IMR-90 (cell line): ENCODE data around the gene ANO8. TPM values are rescaled to one million over a fixed set of nuclear protein-coding genes. Genes with fewer than 3 reads are reported as not detected.
A peak's percentile ranks its signal among the peaks of the same experiment; 100 is the strongest.

Experiments
- ATAC-seq: fragments of 200-7000 bp; cut with Tn5 transposase; 2 replicates; pipeline ENCODE4 v1.9.1; 2020; ENCODE audit warnings: low read depth, mild to moderate bottlenecking, moderate library complexity
- BruUV-seq: library from RNA; stranded (reverse); fragments of 400-500 nt; replicated peaks from 2 replicates; lab custom pipeline; 2021; lab: Mats Ljungman, UMichigan
- CTCF ChIA-PET: fragments of 300-600 bp; formaldehyde crosslinking; extraction: SDS; loops from one replicate; lab custom pipeline; 2021; ENCODE audit warnings: antibody characterized with exemption; lab: Yijun Ruan, JAX
- POLR2A ChIA-PET: fragments of 300-600 bp; sonication (Branson Sonifier 250); formaldehyde crosslinking; loops from one replicate; lab custom pipeline; 2022; ENCODE audit warnings: antibody characterized with exemption; ENCODE audit not compliant: unreplicated experiment; lab: Charles Lee
- DNase-seq: peaks from one replicate; pipeline ENCODE4 v3.0.0; 2013
- H2AFZ ChIP-seq: replicated peaks from 2 replicates; pipeline ENCODE3; 2013; ENCODE audit warnings: low read length, mild to moderate bottlenecking; ENCODE audit not compliant: poor library complexity
- H2AK5ac ChIP-seq: 2 replicates; pipeline ENCODE4 v1.6.1; 2013; ENCODE audit warnings: low read depth, low read length, inconsistent platforms
- H2AK9ac ChIP-seq: replicated peaks from 2 replicates; pipeline ENCODE3; 2013; ENCODE audit warnings: mild to moderate bottlenecking, low read depth, low read length, moderate library complexity; ENCODE audit not compliant: poor library complexity
- H2BK120ac ChIP-seq: 2 replicates; pipeline ENCODE4 v1.6.1; 2013; ENCODE audit warnings: low read depth, low read length, inconsistent platforms
- H2BK15ac ChIP-seq: 3 replicates; pipeline ENCODE4 v1.6.1; 2013; ENCODE audit warnings: low read depth, low read length, inconsistent platforms
- H2BK20ac ChIP-seq: 2 replicates; pipeline ENCODE4 v1.6.1; 2013; ENCODE audit warnings: low read depth, mild to moderate bottlenecking, inconsistent platforms, low read length, moderate library complexity
- H2BK5ac ChIP-seq: 2 replicates; pipeline ENCODE4 v1.6.1; 2013; ENCODE audit warnings: mild to moderate bottlenecking, low read depth, low read length, inconsistent platforms; ENCODE audit not compliant: poor library complexity, severe bottlenecking
- H3K14ac ChIP-seq: replicated peaks from 2 replicates; pipeline ENCODE4 v1.6.1; 2013; ENCODE audit warnings: low read depth, low read length, inconsistent platforms
- H3K18ac ChIP-seq: 2 replicates; pipeline ENCODE4 v1.6.1; 2013; ENCODE audit warnings: low read depth, low read length, control low read depth
- H3K23ac ChIP-seq: 2 replicates; pipeline ENCODE4 v1.6.1; 2013; ENCODE audit warnings: low read depth, low read length, inconsistent platforms
- H3K27ac ChIP-seq: 2 replicates; pipeline ENCODE4 v1.5.1; 2013; ENCODE audit warnings: mild to moderate bottlenecking, control low read depth, low read length; ENCODE audit not compliant: insufficient read depth
- H3K27me3 ChIP-seq: 2 replicates; pipeline ENCODE4 v1.6.1; 2013; ENCODE audit warnings: low read length; ENCODE audit not compliant: control insufficient read depth, insufficient read depth
- H3K36me3 ChIP-seq: 2 replicates; pipeline ENCODE4 v1.6.1; 2013; ENCODE audit warnings: low read length, mixed read lengths; ENCODE audit not compliant: control insufficient read depth, insufficient read depth
- H3K4ac ChIP-seq: 2 replicates; pipeline ENCODE4 v1.6.1; 2013; ENCODE audit warnings: low read depth, low read length, inconsistent platforms
- H3K4me1 ChIP-seq: 2 replicates; pipeline ENCODE4 v1.6.1; 2013; ENCODE audit warnings: low read length, mixed read lengths; ENCODE audit not compliant: control insufficient read depth, insufficient read depth
- H3K4me2 ChIP-seq: 2 replicates; pipeline ENCODE4 v1.6.1; 2013; ENCODE audit warnings: low read depth, mild to moderate bottlenecking, control low read depth, low read length, moderate library complexity
- H3K4me3 ChIP-seq: 2 replicates; pipeline ENCODE4 v1.5.1; 2013; ENCODE audit warnings: low read depth, mild to moderate bottlenecking, control low read depth, low read length, moderate library complexity; ENCODE audit not compliant: insufficient read depth
- H3K56ac ChIP-seq: 2 replicates; pipeline ENCODE4 v1.6.1; 2013; ENCODE audit warnings: low read length, inconsistent platforms; ENCODE audit not compliant: insufficient read depth; ENCODE audit errors: extremely low read depth
- H3K79me1 ChIP-seq, 2 experiments: 2 replicates each; pipeline ENCODE4 v1.6.1; 2013; ENCODE audit warnings: low read length in 2 of 2, inconsistent platforms in 1 of 2, low read depth in 1 of 2
- H3K9ac ChIP-seq: 2 replicates; pipeline ENCODE4 v1.6.1; 2013; ENCODE audit warnings: low read depth, low read length, control low read depth
- H3K9me1 ChIP-seq: 2 replicates; pipeline ENCODE4 v1.6.1; 2013; ENCODE audit warnings: low read length, inconsistent platforms; ENCODE audit not compliant: insufficient read depth
- H3K9me3 ChIP-seq: 2 replicates; pipeline ENCODE4 v1.6.1; 2013; ENCODE audit warnings: low read length; ENCODE audit not compliant: control insufficient read depth, insufficient read depth
- H4K20me1 ChIP-seq: 2 replicates; pipeline ENCODE4 v1.6.1; 2013; ENCODE audit warnings: low read length, inconsistent platforms; ENCODE audit not compliant: insufficient read depth
- H4K5ac ChIP-seq: 2 replicates; pipeline ENCODE4 v1.6.1; 2013; ENCODE audit warnings: mild to moderate bottlenecking, low read depth, low read length, control low read depth
- H4K8ac ChIP-seq, 2 experiments: 2 replicates each; pipeline ENCODE4 v1.6.1; 2013; ENCODE audit warnings: low read depth in 2 of 2, low read length in 2 of 2, control low read depth in 1 of 2, inconsistent platforms in 1 of 2
- H4K91ac ChIP-seq: 2 replicates; pipeline ENCODE4 v1.6.1; 2013; ENCODE audit warnings: low read depth, low read length, inconsistent platforms; ENCODE audit not compliant: insufficient read depth
- BHLHE40 ChIP-seq: fragments of 150-350 bp; IDR thresholded peaks from 2 replicates; pipeline ENCODE4 v1.6.1; 2016; ENCODE audit warnings: mild to moderate bottlenecking, low read depth, low read length
- CEBPB ChIP-seq: IDR thresholded peaks from 2 replicates; pipeline ENCODE4 v1.6.1; 2012; ENCODE audit warnings: low read depth, low read length, improper control_type of control experiment
- FOS ChIP-seq: fragments of 150-350 bp; IDR thresholded peaks from 2 replicates; pipeline ENCODE4 v1.6.1; 2016; ENCODE audit warnings: low read depth, low read length
- MAFK ChIP-seq: IDR thresholded peaks from 2 replicates; pipeline ENCODE4 v1.6.1; 2012; ENCODE audit warnings: low read depth, low read length, improper control_type of control experiment
- MXI1 ChIP-seq: IDR thresholded peaks from 2 replicates; pipeline ENCODE4 v1.6.1; 2012; ENCODE audit warnings: low read depth, mild to moderate bottlenecking, low read length, moderate library complexity, borderline replicate concordance
- POLR2A ChIP-seq: IDR thresholded peaks from 2 replicates; pipeline ENCODE4 v1.6.1; 2012; ENCODE audit warnings: mild to moderate bottlenecking, low read depth, low read length
- RAD21 ChIP-seq: IDR thresholded peaks from 2 replicates; pipeline ENCODE4 v1.6.1; 2012; ENCODE audit warnings: low read length, improper control_type of control experiment
- RCOR1 ChIP-seq: IDR thresholded peaks from 2 replicates; pipeline ENCODE4 v1.6.1; 2012; ENCODE audit warnings: mild to moderate bottlenecking, low read length, improper control_type of control experiment; ENCODE audit not compliant: insufficient replicate concordance
- RFX5 ChIP-seq: IDR thresholded peaks from 2 replicates; pipeline ENCODE4 v1.8.0; 2012; ENCODE audit warnings: low read depth, mild to moderate bottlenecking, low read length, moderate library complexity
- WGBS, 2 experiments: methylation state at CpG; one replicate each; pipeline versions ENCODE4 v1.1.5 to v1.1.7; 2013; ENCODE audit warnings: missing lambda C conversion rate in 2 of 2; ENCODE audit not compliant: insufficient read length in 1 of 2; ENCODE audit errors: extremely low coverage in 2 of 2; 5-methylcytosine and 5-hydroxymethylcytosine counted together
- dilution Hi-C: fragments of 300-500 bp; cut with HindIII; formaldehyde crosslinking; loops from one replicate; pipeline ENCODE4 v1.14.3; 2018; ENCODE audit warnings: low sequenced_read_pairs; ENCODE audit not compliant: unreplicated experiment
- in situ Hi-C: fragments of 300-500 bp; cut with MboI; formaldehyde crosslinking; loops from 3 replicates; pipeline ENCODE4 v1.14.3; 2019; ENCODE audit warnings: low sequenced_read_pairs, inconsistent platforms, mixed read lengths
- intact Hi-C: fragments of 100-400 bp; cut with micrococcal nuclease; formaldehyde crosslinking; loops from 2 replicates; pipeline ENCODE4 v1.10.0; 2022
- polyA plus RNA-seq, 3 experiments: library from polyadenylated mRNA; depleted of rRNA; stranded (reverse); fragments of >200 nt; gene quantifications; 2 replicates each; pipeline ENCODE4 v1.2.3, GENCODE V29; 2012; ENCODE audit warnings: low replicate concordance in 1 of 3
- total RNA-seq: library from RNA; depleted of rRNA; stranded (reverse); fragments of >200 nt; gene quantifications from 2 replicates; pipeline ENCODE4 v1.2.3, GENCODE V29; 2012
- TF ChIP-seq, protein P1 (sequence below): conservative IDR thresholded peaks from 2 replicates; pipeline ENCODE4 v1.5.1; 2012; ENCODE audit warnings: mild to moderate bottlenecking, low read depth, low read length, improper control_type of control experiment
- TF ChIP-seq, protein P2 (sequence below): fragments of 150-350 bp; IDR thresholded peaks from 2 replicates; pipeline ENCODE4 v1.6.1; 2017; ENCODE audit warnings: mild to moderate bottlenecking, antibody characterized with exemption, low read length, low read depth

The ANO8 gene
- total and polyA plus RNA-seq, 2 of the 4 experiments (the other 2 are of a cell fraction), result 1.6 to 5.6 TPM

DNA sequence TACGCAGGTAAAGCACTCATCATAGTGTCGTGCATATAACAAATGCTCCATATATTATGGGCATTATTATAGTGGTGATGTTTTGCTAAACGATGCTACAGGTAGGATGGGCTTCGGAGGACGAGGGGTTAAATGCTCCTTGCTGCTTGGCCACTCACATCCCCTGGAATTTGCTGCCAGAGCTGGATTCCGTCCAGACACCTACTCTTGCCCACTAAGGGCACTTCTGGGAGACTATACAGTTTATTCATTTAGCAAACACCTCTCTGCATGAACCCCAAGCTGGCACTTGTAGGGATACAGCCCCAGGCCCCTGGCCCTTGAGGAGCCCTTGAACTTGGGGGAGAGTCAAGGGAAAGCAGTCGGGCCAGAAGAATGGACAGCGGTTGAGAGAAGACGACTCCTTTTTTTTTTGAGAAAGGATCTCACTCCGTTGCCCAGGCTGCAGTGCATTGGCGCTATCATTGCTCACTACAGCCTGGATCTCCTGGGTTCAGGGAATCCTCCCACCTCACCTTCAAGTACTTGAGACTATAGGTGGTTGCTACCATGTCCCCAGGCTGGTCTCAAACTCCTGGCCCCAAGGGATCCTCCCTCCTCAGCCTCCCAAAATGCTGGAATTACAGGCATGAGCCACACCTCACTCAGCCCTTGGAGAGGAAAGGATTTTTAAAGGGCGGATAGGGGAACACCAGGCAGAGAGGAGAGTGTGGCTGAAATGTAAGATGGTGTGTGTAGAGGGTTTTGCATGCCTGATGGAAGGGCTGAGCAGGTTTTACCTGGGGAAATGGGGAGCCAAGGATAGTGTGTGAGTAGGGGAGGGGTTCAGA, 30.1 kb downstream of the ANO8 start (continued):
- TF ChIP-seq, protein P1, sequence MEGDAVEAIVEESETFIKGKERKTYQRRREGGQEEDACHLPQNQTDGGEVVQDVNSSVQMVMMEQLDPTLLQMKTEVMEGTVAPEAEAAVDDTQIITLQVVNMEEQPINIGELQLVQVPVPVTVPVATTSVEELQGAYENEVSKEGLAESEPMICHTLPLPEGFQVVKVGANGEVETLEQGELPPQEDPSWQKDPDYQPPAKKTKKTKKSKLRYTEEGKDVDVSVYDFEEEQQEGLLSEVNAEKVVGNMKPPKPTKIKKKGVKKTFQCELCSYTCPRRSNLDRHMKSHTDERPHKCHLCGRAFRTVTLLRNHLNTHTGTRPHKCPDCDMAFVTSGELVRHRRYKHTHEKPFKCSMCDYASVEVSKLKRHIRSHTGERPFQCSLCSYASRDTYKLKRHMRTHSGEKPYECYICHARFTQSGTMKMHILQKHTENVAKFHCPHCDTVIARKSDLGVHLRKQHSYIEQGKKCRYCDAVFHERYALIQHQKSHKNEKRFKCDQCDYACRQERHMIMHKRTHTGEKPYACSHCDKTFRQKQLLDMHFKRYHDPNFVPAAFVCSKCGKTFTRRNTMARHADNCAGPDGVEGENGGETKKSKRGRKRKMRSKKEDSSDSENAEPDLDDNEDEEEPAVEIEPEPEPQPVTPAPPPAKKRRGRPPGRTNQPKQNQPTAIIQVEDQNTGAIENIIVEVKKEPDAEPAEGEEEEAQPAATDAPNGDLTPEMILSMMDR, result no peak
- TF ChIP-seq RCOR1, result no peak

DNA sequence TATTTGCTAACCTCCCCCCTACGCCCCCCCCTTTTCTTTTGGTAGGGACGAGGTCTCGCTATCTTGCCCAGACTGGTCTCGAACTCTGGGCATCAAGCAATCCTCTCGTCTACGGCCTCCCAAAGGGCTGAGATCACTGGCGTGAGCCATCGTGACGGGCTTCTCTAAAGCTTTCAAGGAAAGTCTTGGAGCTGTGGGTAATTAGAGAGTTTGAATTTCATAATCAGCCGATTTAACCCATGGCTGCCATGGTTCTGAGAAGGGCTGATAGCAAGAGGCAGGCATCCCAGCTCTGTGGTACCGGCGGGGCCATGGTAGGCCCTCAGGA, 30.8 kb downstream of the ANO8 start:
- no peak overlapping the region for H2BK20ac ChIP-seq
- no peak overlapping the region for H2BK5ac ChIP-seq
- H3K23ac ChIP-seq, result no peak overlapping the region
- peak overlapping the region; percentile 66; the same call in 1 of the 2 replicates for H4K91ac ChIP-seq
- DNase-seq, result no peak
- H3K9me1 ChIP-seq, result peaks cover 19% of the 10 kb centered on the region
- 0 out of 2 replicates have a peak overlapping the region, but pooled peaks have one; percentile 10 for H3K4ac ChIP-seq
- H3K56ac ChIP-seq, result no peak overlapping the region
- H3K18ac ChIP-seq, result no peak overlapping the region
- CTCF ChIA-PET, result no interaction called here
- 0 out of 3 replicates have a peak overlapping the region, but pooled peaks have one; percentile 71 for H2BK15ac ChIP-seq
- H4K20me1 ChIP-seq, result no peaks in the 10 kb centered on the region
- H3K4me2 ChIP-seq, result no peak overlapping the region
- H2AK5ac ChIP-seq, result peak overlapping the region; percentile 90
- in situ Hi-C loops, result no loop called here
- H2AFZ ChIP-seq, result peak overlapping the region; percentile 90
- no peak overlapping the region for H3K9ac ChIP-seq
- no peak overlapping the region for H3K4me3 ChIP-seq
- no peaks in the 10 kb centered on the region for H3K27me3 ChIP-seq
- no peak overlapping the region for H3K14ac ChIP-seq
- 91% methylated on average over 4 of the region's 12 CpGs; no CpG with 5 or more reads in 1 of the 2 experiments for WGBS, 2 experiments
- H3K27ac ChIP-seq, result peak overlapping the region; percentile 23; the same call in 1 of the 2 replicates
- POLR2A ChIA-PET, result no interaction called here
- no peak for ATAC-seq
- H3K9me3 ChIP-seq, result no peaks in the 10 kb centered on the region
- intact Hi-C loops, result loop anchor here (1.0 kb wide), 1 partner anchor 12 kb away; no protein-coding TSS in a partner anchor
- peak overlapping the region; percentile 76 for H4K5ac ChIP-seq
- no peak overlapping the region for H2BK120ac ChIP-seq
- H3K36me3 ChIP-seq, result peaks cover 3% of the 10 kb centered on the region
- peak overlapping the region; percentile 96 for H4K8ac ChIP-seq
- BruUV-seq, result no TSS peak
- peaks cover 21 to 48% of the 10 kb centered on the region in 2 experiments for H3K79me1 ChIP-seq
- peaks cover 8% of the 10 kb centered on the region for H3K4me1 ChIP-seq
- peak overlapping the region; percentile 90 for H2AK9ac ChIP-seq
- dilution Hi-C loops, result no loop called here
- TF ChIP-seq POLR2A (no peak), RFX5 (no peak), CEBPB (no peak), MAFK (no peak), MXI1 (no peak), BHLHE40 (no peak), RAD21 (no peak), FOS (no peak)
- TF ChIP-seq, protein P2, sequence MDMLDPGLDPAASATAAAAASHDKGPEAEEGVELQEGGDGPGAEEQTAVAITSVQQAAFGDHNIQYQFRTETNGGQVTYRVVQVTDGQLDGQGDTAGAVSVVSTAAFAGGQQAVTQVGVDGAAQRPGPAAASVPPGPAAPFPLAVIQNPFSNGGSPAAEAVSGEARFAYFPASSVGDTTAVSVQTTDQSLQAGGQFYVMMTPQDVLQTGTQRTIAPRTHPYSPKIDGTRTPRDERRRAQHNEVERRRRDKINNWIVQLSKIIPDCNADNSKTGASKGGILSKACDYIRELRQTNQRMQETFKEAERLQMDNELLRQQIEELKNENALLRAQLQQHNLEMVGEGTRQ, result no peak
- TF ChIP-seq, protein P1, result no peak
